Hepatocyte (in vitro differentiated cells): ENCODE results near the gene B3GALT4.

ENCODE experiments used
- CTCF ChIP-seq: fragments of 200-600 bp; sonication (generic); IDR thresholded peaks from 2 replicates; pipeline ENCODE4 v1.5.1; 2016; ENCODE audit warnings: antibody characterized with exemption, mild to moderate bottlenecking; ENCODE audit not compliant: poor library complexity
- EZH2 ChIP-seq: fragments of 200-600 bp; sonication (generic); IDR thresholded peaks from 2 replicates; pipeline ENCODE4 v1.6.1; 2016; ENCODE audit warnings: antibody characterized with exemption, mild to moderate bottlenecking, borderline replicate concordance
- EZH2phosphoT487 ChIP-seq: fragments of 200-600 bp; sonication (generic); IDR thresholded peaks from one replicate; pipeline ENCODE4 v1.6.1; 2018; ENCODE audit warnings: antibody characterized with exemption, mild to moderate bottlenecking, low read depth, moderate library complexity; ENCODE audit not compliant: unreplicated experiment, severe bottlenecking

DNA sequence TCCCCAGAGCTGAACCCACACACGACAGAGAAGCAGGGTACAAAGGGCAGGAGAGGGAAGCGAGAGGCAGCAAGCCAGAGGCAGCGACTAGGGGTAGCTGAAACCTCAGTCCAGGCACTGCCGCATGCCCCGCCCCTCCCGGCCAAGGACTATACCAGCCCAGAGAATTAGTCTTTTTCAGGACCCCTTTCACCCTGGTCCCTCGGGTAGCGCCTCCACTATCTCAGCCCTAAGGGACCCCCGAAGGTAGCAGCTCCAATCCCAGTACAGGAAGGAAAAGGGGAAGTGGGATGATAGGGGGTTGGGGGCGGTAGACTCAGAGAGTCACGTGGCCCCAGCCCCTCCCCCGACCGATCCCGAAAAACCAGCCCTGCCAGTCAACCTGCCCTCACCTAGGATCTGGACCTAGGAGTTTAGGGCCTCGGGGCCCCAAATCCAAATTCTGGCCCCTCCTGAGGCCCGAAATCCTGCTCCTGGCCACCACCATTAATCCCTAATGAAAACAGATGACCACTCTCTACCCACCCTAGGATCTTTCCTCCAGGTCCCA is 20.6 kb downstream of the B3GALT4 start:
- TF ChIP-seq CTCF (no peak), EZH2phosphoT487 (no peak), EZH2 (no peak)
